Occipital lobe (tissue), 2 donors: ENCODE results near the gene CHKA. TPM values are rescaled to one million over a fixed set of nuclear protein-coding genes. Genes with fewer than 3 reads are reported as not detected.

Experiments
- DNase-seq: peaks from one replicate; lab custom pipeline; 2025; lab: John Stamatoyannopoulos, UW
- total RNA-seq: library from RNA; depleted of rRNA; stranded (reverse); fragments of >200 nt; gene quantifications from one replicate; pipeline ENCODE4 v1.2.3, GENCODE V29; 2014

The CHKA gene
- total RNA-seq, 1 donor from 2014 or later, result 32.8 TPM

- DNase-seq, result no peak
These were observed 21.5 kb upstream of the CHKA start for GRCh38 chr11:68142441-68143309.

- no peak for DNase-seq
These were observed 20.8 kb upstream of the CHKA start for GRCh38 chr11:68142028-68142412.

GRCh38 chr11:68141246-68142027, 20.2 kb upstream of the CHKA start:
- DNase-seq, result no peak

GRCh38 chr11:68140496-68141245, 19.5 kb upstream of the CHKA start:
- no peak for DNase-seq

GRCh38 chr11:68138237-68138636, 17.0 kb upstream of the CHKA start:
- no peak for DNase-seq

- no peak for DNase-seq
These were observed 16.6 kb upstream of the CHKA start for GRCh38 chr11:68137833-68138232.

GRCh38 chr11:68136866-68137265, 15.7 kb upstream of the CHKA start:
- DNase-seq, result no peak

- no peak for DNase-seq
These were observed 14.0 kb upstream of the CHKA start for GRCh38 chr11:68135161-68135560.

GRCh38 chr11:68133761-68134160, 12.6 kb upstream of the CHKA start:
- DNase-seq, result no peak

- no peak for DNase-seq
These were observed 8.9 kb upstream of the CHKA start for GRCh38 chr11:68130121-68130520.

GRCh38 chr11:68128682-68129327, 7.6 kb upstream of the CHKA start:
- DNase-seq, result no peak

- no peak for DNase-seq
These were observed 6.8 kb upstream of the CHKA start for GRCh38 chr11:68127714-68128681.

- DNase-seq, result no peak
These were observed 4.0 kb upstream of the CHKA start for GRCh38 chr11:68125164-68125563.

GRCh38 chr11:68122936-68123539, 1.9 kb upstream of the CHKA start:
- DNase-seq, result no peak

GRCh38 chr11:68120273-68121066, 718 bp downstream of the CHKA start:
- no peak for DNase-seq

- DNase-seq, result no peak
These were observed 2.3 kb downstream of the CHKA start for GRCh38 chr11:68118706-68119448.

- no peak for DNase-seq
These were observed 3.2 kb downstream of the CHKA start for GRCh38 chr11:68117853-68118470.

- no peak for DNase-seq
These were observed 4.2 kb downstream of the CHKA start for GRCh38 chr11:68116974-68117373.
